HCT116 (cell line): ENCODE data around the gene NBL1.

Experiments used
- EZH2 ChIP-seq: fragments of 200-600 bp; sonication (generic); IDR thresholded peaks from 2 replicates; pipeline ENCODE4 v1.6.1; 2017; ENCODE audit warnings: antibody characterized with exemption, mixed run types
- EZH2phosphoT487 ChIP-seq: fragments of 200-600 bp; IDR thresholded peaks from 2 replicates; pipeline ENCODE4 v1.6.1; 2018; ENCODE audit warnings: antibody characterized with exemption, borderline replicate concordance
- POLR2A ChIP-seq: IDR thresholded peaks from 2 replicates; pipeline ENCODE4 v1.7.0; 2011; ENCODE audit warnings: borderline replicate concordance; ENCODE audit not compliant: insufficient read depth, insufficient read length; ENCODE audit errors: extremely low read depth
- POLR2AphosphoS5 ChIP-seq: IDR thresholded peaks from 2 replicates; pipeline ENCODE4 v1.6.1; 2011; ENCODE audit warnings: mild to moderate bottlenecking, low read depth, low read length, moderate library complexity
- ZNF274 ChIP-seq: fragments of 200-500 bp; sonication (Bioruptor generic); IDR thresholded peaks from 2 replicates; pipeline ENCODE4 v1.6.1; 2014; ENCODE audit warnings: mild to moderate bottlenecking, low read depth, low read length, inconsistent platforms
- TF ChIP-seq, protein P1 (sequence below), 3 experiments: fragments of 200-600 bp in 1 of 3; sonication (generic) in 1 of 3; IDR thresholded peaks in 2 of 3; conservative IDR thresholded peaks in 1 of 3; 2 replicates each; pipeline ENCODE4 v1.5.1; 2012 to 2017; ENCODE audit warnings: low read depth in 2 of 3, low read length in 2 of 3, antibody characterized with exemption in 1 of 3, borderline replicate concordance in 1 of 3, control low read depth in 1 of 3, mild to moderate bottlenecking in 1 of 3, mixed read lengths in 1 of 3, mixed run types in 1 of 3, moderate library complexity in 1 of 3; ENCODE audit not compliant: insufficient read depth in 1 of 3

DNA sequence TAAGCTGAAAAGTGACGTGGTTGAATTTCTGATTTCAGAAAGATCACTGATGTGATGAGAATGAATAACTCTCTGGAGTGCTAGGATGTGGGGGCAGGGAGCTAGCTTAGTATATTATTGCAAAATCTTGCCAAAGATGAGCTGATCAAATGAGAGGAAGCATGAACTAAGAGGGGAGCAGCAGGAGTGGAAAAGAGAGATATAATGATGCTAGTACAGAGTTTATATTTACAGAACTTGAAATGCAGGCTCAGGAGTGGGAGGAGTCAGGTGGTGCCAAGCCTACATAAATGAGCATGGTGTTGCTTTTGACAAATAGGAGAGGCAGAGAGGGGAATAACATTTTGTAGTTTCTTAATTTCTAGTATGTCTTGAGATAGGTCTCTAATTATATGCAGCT lies 38.1 kb upstream of the NBL1 start:
- TF ChIP-seq POLR2A: no peak
- TF ChIP-seq EZH2phosphoT487: no peak
- no peak for TF ChIP-seq POLR2AphosphoS5
- TF ChIP-seq ZNF274: no peak
- TF ChIP-seq EZH2: no peak
- TF ChIP-seq, protein P1, sequence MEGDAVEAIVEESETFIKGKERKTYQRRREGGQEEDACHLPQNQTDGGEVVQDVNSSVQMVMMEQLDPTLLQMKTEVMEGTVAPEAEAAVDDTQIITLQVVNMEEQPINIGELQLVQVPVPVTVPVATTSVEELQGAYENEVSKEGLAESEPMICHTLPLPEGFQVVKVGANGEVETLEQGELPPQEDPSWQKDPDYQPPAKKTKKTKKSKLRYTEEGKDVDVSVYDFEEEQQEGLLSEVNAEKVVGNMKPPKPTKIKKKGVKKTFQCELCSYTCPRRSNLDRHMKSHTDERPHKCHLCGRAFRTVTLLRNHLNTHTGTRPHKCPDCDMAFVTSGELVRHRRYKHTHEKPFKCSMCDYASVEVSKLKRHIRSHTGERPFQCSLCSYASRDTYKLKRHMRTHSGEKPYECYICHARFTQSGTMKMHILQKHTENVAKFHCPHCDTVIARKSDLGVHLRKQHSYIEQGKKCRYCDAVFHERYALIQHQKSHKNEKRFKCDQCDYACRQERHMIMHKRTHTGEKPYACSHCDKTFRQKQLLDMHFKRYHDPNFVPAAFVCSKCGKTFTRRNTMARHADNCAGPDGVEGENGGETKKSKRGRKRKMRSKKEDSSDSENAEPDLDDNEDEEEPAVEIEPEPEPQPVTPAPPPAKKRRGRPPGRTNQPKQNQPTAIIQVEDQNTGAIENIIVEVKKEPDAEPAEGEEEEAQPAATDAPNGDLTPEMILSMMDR (IDR thresholded peaks at IDR 0.05 in 2 of 3, conservative IDR thresholded peaks at IDR 0.05 in 1 of 3; ENCODE audit: borderline replicate concordance in 1 of 3, insufficient read depth in 1 of 3, low read depth in 2 of 3, low read length in 2 of 3): no peak
